IPS DF 6.9 (cell line): ENCODE measurements around the gene TNF.

Experiments
- DNase-seq: peaks from one replicate; pipeline ENCODE4 v3.0.0-alpha.2; 2013; ENCODE audit warnings: low read depth, low spot score
- H3K27ac ChIP-seq: one replicate; pipeline ENCODE4 v1.5.1; 2013; ENCODE audit warnings: low read length, control low read depth
- H3K27me3 ChIP-seq: 2 replicates; pipeline ENCODE4 v1.6.1; 2013; ENCODE audit warnings: mild to moderate bottlenecking, low read length; ENCODE audit not compliant: control insufficient read depth, insufficient read depth
- H3K36me3 ChIP-seq: 2 replicates; pipeline ENCODE4 v1.6.1; 2013; ENCODE audit warnings: low read length; ENCODE audit not compliant: control insufficient read depth, insufficient read depth
- H3K4me1 ChIP-seq: 2 replicates; pipeline ENCODE4 v1.6.1; 2013; ENCODE audit warnings: low read length; ENCODE audit not compliant: control insufficient read depth, insufficient read depth
- H3K4me3 ChIP-seq: 2 replicates; pipeline ENCODE4 v1.5.1; 2013; ENCODE audit warnings: mild to moderate bottlenecking, low read length
- H3K9me3 ChIP-seq: 2 replicates; pipeline ENCODE4 v1.6.1; 2013; ENCODE audit warnings: low read length, inconsistent platforms; ENCODE audit not compliant: control insufficient read depth, insufficient read depth
- WGBS: extraction: QIAGEN DNeasy Blood & Tissue Kit; methylation state at CpG from one replicate; pipeline ENCODE4 v1.1.7; 2013; ENCODE audit warnings: mixed read lengths, missing lambda C conversion rate; ENCODE audit not compliant: insufficient read length, insufficient coverage; 5-methylcytosine and 5-hydroxymethylcytosine counted together

Gene TNF

GRCh38 chr6:31558318-31558625, 17.1 kb upstream of the TNF start:
- Histone ChIP-seq H3K4me3 (no peak overlapping the region), H3K27ac (no peak overlapping the region), H3K27me3 (no peaks in the 10 kb centered on the region), H3K36me3 (peaks cover 2% of the 10 kb centered on the region; the same call in 1 of the 2 replicates), H3K4me1 (no peaks in the 10 kb centered on the region), H3K9me3 (no peaks in the 10 kb centered on the region)
- no CpG with 5 or more reads among the region's 8 CpGs for WGBS
- DNase-seq = no peak

DNA sequence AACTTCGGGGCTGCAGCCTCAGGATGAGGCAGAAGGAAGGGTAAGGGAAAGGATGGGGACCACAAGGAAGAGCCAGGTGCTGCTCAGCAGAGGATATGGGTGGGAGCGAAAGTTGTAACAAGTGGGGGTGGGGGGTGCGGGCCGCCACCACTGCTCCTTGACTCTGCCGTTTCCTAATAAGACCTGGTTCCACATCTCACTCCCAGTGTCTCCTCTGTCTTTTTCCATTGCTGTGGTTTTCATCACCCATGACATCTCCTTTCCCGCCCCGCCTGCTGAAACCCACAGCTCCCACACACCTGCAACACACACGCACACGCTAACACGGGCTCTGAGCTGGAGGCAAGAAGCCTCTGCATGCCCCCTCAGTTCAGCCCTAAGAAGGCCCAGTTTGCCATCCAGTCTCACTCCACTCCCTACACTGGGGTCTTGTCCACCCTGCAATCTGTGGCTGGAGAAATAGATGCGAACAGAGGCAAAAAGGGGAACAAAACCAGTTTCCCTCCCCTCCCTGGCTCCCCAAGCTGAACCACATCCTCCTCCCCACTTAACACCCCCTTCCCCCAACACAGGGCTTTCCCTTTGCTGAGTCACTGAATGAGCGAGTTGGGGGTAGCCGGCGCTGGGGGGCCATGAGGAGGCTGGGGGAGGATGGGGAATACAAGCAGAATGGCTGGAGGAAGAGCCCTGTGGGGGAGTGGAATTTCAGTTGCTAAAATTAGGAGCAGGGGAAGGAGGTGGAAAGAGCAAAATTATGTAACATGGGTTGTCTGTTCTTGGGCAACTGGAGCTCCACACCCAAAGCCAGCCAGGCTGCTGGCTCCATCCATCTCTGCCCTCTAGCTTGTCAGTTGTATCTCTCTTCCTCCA, 16.5 kb upstream of the TNF start:
- Histone ChIP-seq H3K4me1 (no peaks in the 10 kb centered on the region), H3K27ac (no peak overlapping the region), H3K27me3 (no peaks in the 10 kb centered on the region), H3K36me3 (peaks cover 2% of the 10 kb centered on the region; the same call in 1 of the 2 replicates), H3K9me3 (no peaks in the 10 kb centered on the region), H3K4me3 (no peak overlapping the region)
- WGBS = no CpG with 5 or more reads among the region's 14 CpGs
- DNase-seq = no peak

- Histone ChIP-seq H3K36me3 (peaks cover 2% of the 10 kb centered on the region; the same call in 1 of the 2 replicates), H3K9me3 (no peaks in the 10 kb centered on the region), H3K27me3 (no peaks in the 10 kb centered on the region), H3K4me1 (no peaks in the 10 kb centered on the region), H3K27ac (no peak overlapping the region), H3K4me3 (no peak overlapping the region)
- no CpG with 5 or more reads among the region's 4 CpGs for WGBS
- no peak for DNase-seq
Measured at GRCh38 chr6:31559606-31559957, 15.8 kb upstream of the TNF start.

GRCh38 chr6:31559958-31560696, 15.2 kb upstream of the TNF start:
- peaks cover 2% of the 10 kb centered on the region; the same call in 1 of the 2 replicates for H3K36me3 ChIP-seq
- no peaks in the 10 kb centered on the region for H3K4me1 ChIP-seq
- no peaks in the 10 kb centered on the region for H3K9me3 ChIP-seq
- no peak overlapping the region for H3K27ac ChIP-seq
- H3K4me3 ChIP-seq = no peak overlapping the region
- DNase-seq = no peak
- H3K27me3 ChIP-seq = no peaks in the 10 kb centered on the region
- no CpG with 5 or more reads among the region's 7 CpGs for WGBS

DNA sequence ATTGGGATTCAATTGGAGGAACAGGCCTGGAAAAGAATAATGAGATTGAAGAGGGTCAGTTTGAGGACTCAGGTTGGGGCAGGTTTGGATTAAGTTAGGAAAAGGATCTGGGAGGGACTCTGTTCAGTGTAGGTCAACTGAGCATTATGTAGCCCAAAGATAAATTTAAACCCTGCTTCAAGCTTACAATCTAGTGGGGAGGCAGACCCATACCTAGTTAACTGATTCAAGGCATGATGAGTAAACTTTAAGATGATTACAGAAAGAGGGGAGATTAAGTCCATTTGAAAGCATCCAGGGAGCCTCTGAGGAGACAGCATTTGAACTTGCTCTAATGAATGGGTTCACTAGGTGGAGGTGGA, 14.7 kb upstream of the TNF start:
- H3K9me3 ChIP-seq = no peaks in the 10 kb centered on the region; the same call in 1 of the 2 replicates
- H3K27me3 ChIP-seq = no peaks in the 10 kb centered on the region
- H3K4me1 ChIP-seq = no peaks in the 10 kb centered on the region
- no peak overlapping the region for H3K4me3 ChIP-seq
- peaks cover 2% of the 10 kb centered on the region; the same call in 1 of the 2 replicates for H3K36me3 ChIP-seq
- no peak for DNase-seq
- no peak overlapping the region for H3K27ac ChIP-seq

DNA sequence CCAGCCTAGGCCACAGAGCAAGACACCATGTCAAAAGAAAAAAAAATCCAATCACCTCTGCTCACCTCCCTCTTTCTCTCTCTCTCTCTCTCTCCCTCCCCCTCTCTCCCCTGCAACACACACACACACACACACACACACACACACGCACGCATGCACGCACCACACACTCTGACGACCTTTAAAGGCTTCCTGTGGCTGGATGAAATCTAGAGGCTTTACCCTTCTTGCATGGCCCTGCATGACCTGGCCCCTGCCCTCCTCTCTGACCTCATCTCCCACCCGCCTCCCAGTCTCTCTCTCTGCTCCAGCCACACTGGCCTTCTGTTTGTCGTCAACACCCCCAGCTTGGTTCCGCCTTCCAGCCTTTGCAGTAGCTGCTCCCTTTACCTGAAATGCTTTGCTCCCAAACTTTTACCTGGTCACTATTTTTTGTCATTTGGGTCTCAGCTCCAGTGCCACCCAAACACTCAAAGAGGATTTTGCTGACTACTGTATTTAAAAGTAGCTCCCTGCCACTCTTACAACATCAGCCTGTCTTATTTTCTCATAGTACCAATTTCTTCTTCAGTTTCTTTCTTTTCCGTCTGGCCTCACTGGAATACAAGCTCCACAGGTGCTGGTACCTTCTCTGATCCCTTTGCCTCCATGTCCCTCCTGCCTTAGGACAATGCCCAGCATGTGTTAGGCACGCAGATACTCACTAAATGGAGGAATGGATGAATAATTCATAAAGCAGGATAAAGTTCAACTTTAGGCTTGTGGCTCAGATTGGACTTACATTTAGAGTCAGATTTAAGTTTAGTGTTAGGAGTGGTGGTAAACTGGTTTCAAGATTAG, 7.6 kb upstream of the TNF start:
- Histone ChIP-seq H3K27ac (no peak overlapping the region), H3K36me3 (no peaks in the 10 kb centered on the region), H3K9me3 (no peaks in the 10 kb centered on the region; the same call in 1 of the 2 replicates), H3K4me3 (no peak overlapping the region), H3K4me1 (0 out of 2 replicates have a peak, but pooled peaks cover 1% of the 10 kb centered on the region), H3K27me3 (no peaks in the 10 kb centered on the region)
- no CpG with 5 or more reads among the region's 9 CpGs for WGBS
- no peak for DNase-seq

GRCh38 chr6:31568537-31568961, 6.8 kb upstream of the TNF start:
- no peak for DNase-seq
- no peak overlapping the region for H3K27ac ChIP-seq

GRCh38 chr6:31569861-31570536, 5.4 kb upstream of the TNF start:
- H3K4me3 ChIP-seq = no peak overlapping the region
- no peaks in the 10 kb centered on the region for H3K27me3 ChIP-seq
- no CpG with 5 or more reads among the region's 1 CpG for WGBS
- H3K4me1 ChIP-seq = 0 out of 2 replicates have a peak, but pooled peaks cover 1% of the 10 kb centered on the region
- DNase-seq = no peak
- no peaks in the 10 kb centered on the region; the same call in 1 of the 2 replicates for H3K9me3 ChIP-seq
- no peak overlapping the region for H3K27ac ChIP-seq
- H3K36me3 ChIP-seq = no peaks in the 10 kb centered on the region

More at GRCh38 chr6:31568537-31568961, 6.8 kb upstream of the TNF start:
- no CpG with 5 or more reads among the region's 3 CpGs for WGBS
- Histone ChIP-seq H3K9me3 (no peaks in the 10 kb centered on the region; the same call in 1 of the 2 replicates), H3K4me3 (no peak overlapping the region), H3K27me3 (no peaks in the 10 kb centered on the region), H3K36me3 (no peaks in the 10 kb centered on the region), H3K4me1 (0 out of 2 replicates have a peak, but pooled peaks cover 1% of the 10 kb centered on the region)

- no peaks in the 10 kb centered on the region for H3K27me3 ChIP-seq
- H3K27ac ChIP-seq = no peak within 1 kb of the TSS
- H3K4me1 ChIP-seq = 0 out of 2 replicates have a peak, but pooled peaks cover 1% of the 10 kb centered on the region
- no peak for DNase-seq
- H3K4me3 ChIP-seq = no peak within 1 kb of the TSS
- no peaks in the 10 kb centered on the region for H3K36me3 ChIP-seq
- no CpG with 5 or more reads among the region's 27 CpGs for WGBS
- no peaks in the 10 kb centered on the region for H3K9me3 ChIP-seq
Measured at GRCh38 chr6:31572041-31572911, 3.1 kb upstream of the TNF start, which contains the start of gene LTA. Gene LTA (plus strand): TSS chr6:31572289. CDS start chr6:31572743, 454 bp downstream.
